ENCODE data around the gene RGSL1. TPM values are rescaled to one million over a fixed set of nuclear protein-coding genes. Genes with fewer than 3 reads are reported as not detected.

RGSL1 gene
- total RNA-seq, 2 donors from 2014 or later: not detected

DNA sequence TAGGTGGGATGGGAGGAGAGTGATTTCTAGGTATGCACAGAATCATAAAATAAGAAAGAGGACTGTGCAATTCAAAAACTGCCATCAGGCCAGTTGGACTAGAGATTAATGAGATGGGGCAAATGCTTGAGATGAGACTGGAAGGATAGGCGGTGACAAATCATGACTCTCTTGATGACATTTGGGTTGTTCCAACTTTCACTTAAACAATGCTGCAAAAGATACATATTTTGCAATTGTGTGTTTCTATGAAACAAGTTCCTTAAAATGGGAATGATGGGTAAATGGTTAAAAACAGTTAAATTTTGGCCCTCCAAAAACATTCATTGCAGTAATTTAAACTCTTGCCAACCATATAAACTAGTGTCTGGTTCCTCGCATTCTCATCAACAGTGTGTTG is 84.0 kb downstream of the RGSL1 start:
- Mint-ChIP-seq H3K9me3 (no peaks in the 10 kb centered on the region), H3K4me1 (no peaks in the 10 kb centered on the region), H3K27me3 (ENCODE audit: insufficient read depth) (no peaks in the 10 kb centered on the region), H3K4me3 (no peak overlapping the region), H3K27ac (no peak overlapping the region), H3K36me3 (ENCODE audit: low read depth) (no peaks in the 10 kb centered on the region)
- Histone ChIP-seq H3K9ac (ENCODE audit: extremely low read depth, low read length, poor library complexity, severe bottlenecking) (no peak overlapping the region), H3K27me3 (ENCODE audit: control insufficient read depth, insufficient read depth, low read length, poor library complexity, severe bottlenecking) (no peaks in the 10 kb centered on the region), H3K36me3 (ENCODE audit: control insufficient read depth, insufficient read depth, low read length) (no peaks in the 10 kb centered on the region), H3K4me1 (ENCODE audit: control insufficient read depth, insufficient read depth, low read length) (no peaks in the 10 kb centered on the region), H3K27ac (ENCODE audit: low read depth, low read length) (no peak overlapping the region), H3K4me3 (ENCODE audit: low read length) (no peak overlapping the region), H3K9me3 (ENCODE audit: control insufficient read depth, low read length) (no peaks in the 10 kb centered on the region)
- no peak for DNase-seq
- WGBS, 2 experiments (ENCODE audit: insufficient coverage in 1 of 2, insufficient read length in 1 of 2): 96 to 100% methylated on average over 1 to 2 of the region's 2 CpGs
- TF ChIP-seq, protein P1, sequence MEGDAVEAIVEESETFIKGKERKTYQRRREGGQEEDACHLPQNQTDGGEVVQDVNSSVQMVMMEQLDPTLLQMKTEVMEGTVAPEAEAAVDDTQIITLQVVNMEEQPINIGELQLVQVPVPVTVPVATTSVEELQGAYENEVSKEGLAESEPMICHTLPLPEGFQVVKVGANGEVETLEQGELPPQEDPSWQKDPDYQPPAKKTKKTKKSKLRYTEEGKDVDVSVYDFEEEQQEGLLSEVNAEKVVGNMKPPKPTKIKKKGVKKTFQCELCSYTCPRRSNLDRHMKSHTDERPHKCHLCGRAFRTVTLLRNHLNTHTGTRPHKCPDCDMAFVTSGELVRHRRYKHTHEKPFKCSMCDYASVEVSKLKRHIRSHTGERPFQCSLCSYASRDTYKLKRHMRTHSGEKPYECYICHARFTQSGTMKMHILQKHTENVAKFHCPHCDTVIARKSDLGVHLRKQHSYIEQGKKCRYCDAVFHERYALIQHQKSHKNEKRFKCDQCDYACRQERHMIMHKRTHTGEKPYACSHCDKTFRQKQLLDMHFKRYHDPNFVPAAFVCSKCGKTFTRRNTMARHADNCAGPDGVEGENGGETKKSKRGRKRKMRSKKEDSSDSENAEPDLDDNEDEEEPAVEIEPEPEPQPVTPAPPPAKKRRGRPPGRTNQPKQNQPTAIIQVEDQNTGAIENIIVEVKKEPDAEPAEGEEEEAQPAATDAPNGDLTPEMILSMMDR (conservative IDR thresholded peaks at IDR 0.05): no peak

DNA sequence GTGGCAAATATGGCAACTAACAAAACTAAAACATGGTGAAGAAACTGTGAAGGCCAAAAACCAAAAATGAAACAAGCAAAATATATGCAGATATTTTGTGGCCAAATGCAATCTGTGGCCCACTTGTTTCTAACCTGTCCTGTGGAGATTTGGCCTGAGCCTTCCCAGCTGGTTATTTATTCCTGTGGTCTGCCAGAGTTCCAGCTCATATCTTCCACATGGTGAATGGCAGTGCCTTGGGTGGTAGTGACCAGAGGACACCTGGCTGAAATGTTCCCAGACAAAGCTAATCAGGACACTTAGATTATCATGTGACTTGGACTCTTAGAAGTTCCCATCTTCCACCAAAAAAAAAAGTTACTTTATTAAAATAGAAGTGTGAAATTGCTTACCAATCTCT is 99.4 kb downstream of the RGSL1 start:
- no peak overlapping the region for H3K27ac Mint-ChIP-seq
- no peaks in the 10 kb centered on the region for H3K36me3 Mint-ChIP-seq (ENCODE audit: low read depth)
- Histone ChIP-seq H3K27me3 (ENCODE audit: control insufficient read depth, insufficient read depth, low read length, poor library complexity, severe bottlenecking) (no peaks in the 10 kb centered on the region), H3K9me3 (ENCODE audit: control insufficient read depth, low read length) (peaks cover 6% of the 10 kb centered on the region), H3K27ac (ENCODE audit: low read depth, low read length) (no peak overlapping the region), H3K4me1 (ENCODE audit: control insufficient read depth, insufficient read depth, low read length) (no peaks in the 10 kb centered on the region), H3K4me3 (ENCODE audit: low read length) (no peak overlapping the region), H3K9ac (ENCODE audit: extremely low read depth, low read length, poor library complexity, severe bottlenecking) (no peak overlapping the region), H3K36me3 (ENCODE audit: control insufficient read depth, insufficient read depth, low read length) (no peaks in the 10 kb centered on the region)
- H3K4me3 Mint-ChIP-seq: no peak overlapping the region
- peaks cover 2% of the 10 kb centered on the region for H3K4me1 Mint-ChIP-seq
- H3K9me3 Mint-ChIP-seq: peaks cover 11% of the 10 kb centered on the region
- H3K27me3 Mint-ChIP-seq (ENCODE audit: insufficient read depth): no peaks in the 10 kb centered on the region
- no peak for DNase-seq
- TF ChIP-seq, protein P1 (conservative IDR thresholded peaks at IDR 0.05): no peak

DNA sequence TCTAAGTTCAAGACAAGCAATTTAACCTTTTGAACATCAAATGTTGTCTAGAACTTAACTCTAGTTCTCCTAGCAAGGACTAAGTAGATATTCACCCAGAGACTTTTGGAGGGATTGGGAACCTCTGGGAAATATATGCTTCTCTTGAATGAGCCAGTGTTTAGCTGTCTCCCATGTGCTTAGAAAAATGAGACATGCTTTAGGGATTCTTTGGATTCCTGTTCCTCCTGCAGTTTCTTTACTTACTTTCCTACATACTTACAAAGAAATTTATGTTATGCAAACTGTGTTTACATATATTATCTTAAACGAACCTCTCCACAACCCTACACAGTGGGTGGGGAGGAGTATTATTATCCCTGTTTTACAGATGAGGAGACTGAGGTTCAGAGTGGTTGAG is 99.9 kb downstream of the RGSL1 start:
- no peak overlapping the region for H3K4me3 Mint-ChIP-seq
- H3K36me3 Mint-ChIP-seq (ENCODE audit: low read depth): no peaks in the 10 kb centered on the region
- peaks cover 11% of the 10 kb centered on the region for H3K9me3 Mint-ChIP-seq
- Histone ChIP-seq H3K27ac (ENCODE audit: low read depth, low read length) (no peak overlapping the region), H3K9me3 (ENCODE audit: control insufficient read depth, low read length) (peaks cover 6% of the 10 kb centered on the region), H3K4me1 (ENCODE audit: control insufficient read depth, insufficient read depth, low read length) (no peaks in the 10 kb centered on the region), H3K9ac (ENCODE audit: extremely low read depth, low read length, poor library complexity, severe bottlenecking) (no peak overlapping the region), H3K36me3 (ENCODE audit: control insufficient read depth, insufficient read depth, low read length) (no peaks in the 10 kb centered on the region), H3K27me3 (ENCODE audit: control insufficient read depth, insufficient read depth, low read length, poor library complexity, severe bottlenecking) (no peaks in the 10 kb centered on the region), H3K4me3 (ENCODE audit: low read length) (no peak overlapping the region)
- TF ChIP-seq, protein P1 (conservative IDR thresholded peaks at IDR 0.05): no peak
- H3K4me1 Mint-ChIP-seq: peaks cover 2% of the 10 kb centered on the region
- no CpG with 5 or more reads among the region's 1 CpG for WGBS, 2 experiments (ENCODE audit: insufficient coverage in 1 of 2, insufficient read length in 1 of 2)
- H3K27me3 Mint-ChIP-seq (ENCODE audit: insufficient read depth): no peaks in the 10 kb centered on the region
- DNase-seq: no peak
- H3K27ac Mint-ChIP-seq: no peak overlapping the region
